HG03095 (cell line): ENCODE data around the gene CD27.
"Not testable (repeated sequence)": the region's sequence is repeated elsewhere in the genome, so short reads cannot be mapped to it uniquely, and the experiment has no call there.

Experiments used
- ATAC-seq: cut with Tn5 transposase; IDR thresholded peaks from one replicate; pipeline ENCODE4 v1.9.1; 2021; ENCODE audit warnings: moderate library complexity; ENCODE audit not compliant: unreplicated experiment

CD27 gene

DNA sequence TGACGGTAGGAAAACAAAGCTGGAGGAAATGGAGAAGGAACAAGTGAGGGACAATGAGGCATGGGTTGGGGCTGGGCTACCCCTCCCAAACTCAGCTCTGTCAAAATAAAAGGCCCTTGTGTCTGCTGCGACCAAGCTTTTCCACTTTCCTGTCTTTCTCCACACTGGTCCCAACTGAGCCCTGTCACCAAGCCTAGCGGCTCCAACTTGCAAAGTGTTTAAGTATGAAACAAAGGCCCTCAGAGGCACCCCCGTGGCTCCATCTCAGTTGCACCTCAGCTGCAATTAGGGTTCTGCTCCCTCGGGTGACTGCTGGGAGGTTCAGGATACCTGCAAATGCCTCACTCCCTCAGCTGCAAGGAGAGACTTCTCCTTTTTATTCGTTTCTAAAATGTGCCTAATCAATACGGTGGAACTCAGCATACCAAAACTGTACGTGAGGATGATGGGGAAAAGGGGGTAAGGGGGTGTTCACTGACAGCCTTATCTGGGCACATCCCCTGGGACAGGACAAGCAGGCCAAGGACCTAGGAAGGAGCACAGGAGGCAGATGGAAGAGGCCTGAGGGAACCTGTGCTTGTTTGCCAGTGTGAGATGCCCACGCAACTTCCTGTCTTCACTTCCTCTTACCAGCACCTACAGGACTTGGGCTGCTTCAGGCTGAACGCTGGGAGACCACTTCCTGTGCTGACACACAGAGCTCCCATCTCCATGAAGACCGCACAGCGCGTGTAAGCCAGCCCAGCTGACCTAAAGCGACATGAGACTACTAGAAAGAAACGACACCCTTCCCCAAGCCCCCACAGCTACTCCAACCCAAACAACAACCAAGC, 16.9 kb downstream of the CD27 start:
- ATAC-seq, result no peak

DNA sequence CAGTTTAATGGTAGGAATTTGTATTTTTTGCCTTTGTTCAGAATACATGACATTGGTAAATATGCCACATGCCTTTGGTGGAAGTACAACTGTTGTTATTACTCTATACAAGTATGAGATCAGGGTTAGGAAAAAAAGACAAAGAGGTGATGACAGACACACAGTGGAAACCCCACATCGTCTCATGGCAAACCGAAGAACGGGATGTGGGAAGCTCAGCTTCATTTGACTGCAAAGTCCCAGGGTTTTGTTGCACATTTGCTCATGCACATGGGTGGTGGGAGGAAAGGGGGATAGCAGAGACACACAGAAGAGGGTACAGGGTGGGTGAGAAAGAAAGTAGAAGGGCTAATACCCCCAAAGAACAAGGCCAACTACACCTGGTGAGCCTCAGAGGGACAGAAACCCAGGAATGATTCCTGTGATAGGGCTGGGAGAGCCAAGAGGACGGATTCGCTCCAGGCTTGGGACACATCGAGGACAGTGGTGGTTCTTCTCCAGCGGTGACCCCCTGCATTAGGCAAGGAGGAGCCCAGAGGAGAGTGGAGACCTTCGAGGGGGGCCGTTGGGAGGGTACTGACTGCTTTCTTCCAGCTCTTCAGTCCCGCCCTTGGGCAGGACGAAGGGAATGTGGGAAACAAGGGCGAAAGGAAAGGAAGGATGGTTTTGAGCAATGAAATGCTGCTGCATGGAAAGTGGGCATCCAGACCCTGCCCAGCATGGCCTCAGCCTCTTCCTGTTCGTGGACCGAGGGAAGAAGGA, 17.7 kb downstream of the CD27 start:
- no peak for ATAC-seq

DNA sequence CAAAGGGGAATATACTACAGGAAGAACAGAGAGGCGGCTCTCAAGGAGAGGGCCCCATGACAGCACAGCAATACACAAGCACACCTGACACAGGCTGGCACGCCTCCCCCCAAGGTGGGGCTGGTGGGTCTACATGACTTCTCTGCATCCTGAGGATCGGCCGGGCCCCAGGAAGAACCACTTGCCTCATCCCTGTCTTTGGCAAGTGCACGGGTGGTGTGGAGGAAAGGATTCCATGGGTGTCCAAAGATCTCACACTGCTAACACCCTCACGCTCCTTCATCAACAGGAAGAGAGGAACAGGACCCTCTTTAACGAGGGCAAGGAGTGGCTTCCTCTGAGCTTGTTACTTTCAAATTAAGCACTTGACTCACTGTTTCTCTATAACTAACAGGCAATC, 18.5 kb downstream of the CD27 start:
- no peak for ATAC-seq

DNA sequence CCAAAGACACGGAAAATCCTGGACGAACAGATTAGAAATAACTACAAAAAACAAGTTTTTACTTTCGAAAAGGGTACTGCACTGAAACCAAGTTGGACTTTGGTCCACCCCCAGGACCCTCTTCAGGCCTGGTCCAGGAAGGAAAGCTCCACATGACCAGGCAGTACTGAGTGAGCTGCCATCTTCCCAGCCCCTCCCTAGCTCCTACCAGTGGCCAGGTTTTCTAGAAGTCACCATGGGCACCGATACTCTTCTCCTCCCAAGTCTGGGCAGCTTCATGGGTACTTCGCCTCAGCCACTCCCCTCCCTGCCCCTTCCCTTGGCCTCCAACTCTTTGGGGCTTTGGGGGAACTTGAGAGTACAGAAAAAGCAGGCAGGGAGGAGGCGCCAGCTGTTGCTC, 19.1 kb downstream of the CD27 start:
- no peak for ATAC-seq

DNA sequence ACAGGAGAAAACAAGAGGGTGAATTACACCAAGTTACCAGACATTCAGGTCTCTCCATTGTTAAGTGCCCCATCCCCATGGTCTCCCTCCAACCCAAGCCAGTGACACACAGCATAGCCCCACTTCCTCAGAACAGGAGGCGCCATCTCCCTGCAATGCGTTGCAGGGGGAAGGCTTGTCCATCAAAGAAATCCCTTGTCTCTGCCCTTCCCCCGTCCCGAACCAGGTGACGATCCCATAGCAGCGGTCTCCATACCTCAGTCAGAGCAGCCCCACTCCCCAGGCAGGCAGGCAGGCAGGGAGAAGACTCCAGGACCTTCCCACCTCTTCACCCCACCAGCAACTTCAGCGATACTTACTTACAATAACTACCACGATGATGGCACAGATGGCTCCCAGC, 19.8 kb downstream of the CD27 start:
- no peak for ATAC-seq

DNA sequence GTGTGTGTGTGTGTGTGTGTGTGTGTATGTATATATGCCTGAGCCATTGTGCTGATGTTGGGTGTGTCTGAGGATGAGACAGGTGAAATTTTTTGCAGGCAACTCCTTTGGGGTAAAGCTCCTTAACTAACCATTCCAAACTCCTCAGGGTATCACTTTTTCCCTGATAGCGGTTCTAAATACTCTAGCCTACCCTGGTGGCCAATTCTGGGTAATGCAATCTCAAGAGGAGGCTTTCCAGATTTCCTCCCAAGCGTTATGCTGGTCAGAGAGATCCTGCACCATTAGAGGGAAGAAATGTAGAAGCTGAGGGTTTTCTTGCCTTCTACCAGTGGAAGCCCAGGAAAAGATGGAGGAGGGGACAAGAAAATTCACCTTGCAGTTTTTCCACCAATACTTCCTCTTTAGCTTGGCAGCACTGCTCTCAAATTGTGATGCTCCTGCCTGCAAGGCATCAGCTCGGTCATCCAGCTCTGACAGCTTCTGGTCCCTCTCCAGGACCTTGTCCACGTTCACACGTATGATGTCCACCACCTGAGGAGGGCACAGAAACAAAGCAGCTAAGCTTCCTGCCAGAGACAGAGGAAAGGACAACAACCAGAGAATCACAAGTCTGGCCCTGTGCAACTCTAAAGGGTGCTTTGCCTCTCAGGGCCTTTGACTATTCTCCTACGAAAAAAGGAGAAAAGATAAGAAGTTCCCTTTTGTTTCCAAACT, 20.9 kb downstream of the CD27 start:
- no peak for ATAC-seq

DNA sequence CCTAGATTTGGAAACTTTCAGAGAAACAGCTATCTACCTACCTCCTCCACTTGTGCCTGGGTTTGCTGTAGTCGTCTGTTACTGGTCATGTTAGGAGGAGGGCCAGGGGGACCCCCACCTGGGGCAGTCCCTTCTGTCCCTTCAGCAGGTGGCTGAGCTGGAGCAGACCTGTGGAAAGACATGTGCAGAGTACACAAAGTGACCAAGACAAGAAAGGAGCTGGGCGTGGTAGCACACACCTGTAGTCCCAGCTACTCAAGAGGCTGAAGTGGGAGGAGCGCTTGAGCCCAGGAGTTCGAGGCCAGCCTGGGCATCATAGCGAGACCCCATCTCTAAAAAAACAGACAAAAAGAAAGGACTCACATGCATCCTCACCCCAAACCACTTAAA, 21.4 kb downstream of the CD27 start:
- no peak for ATAC-seq

DNA sequence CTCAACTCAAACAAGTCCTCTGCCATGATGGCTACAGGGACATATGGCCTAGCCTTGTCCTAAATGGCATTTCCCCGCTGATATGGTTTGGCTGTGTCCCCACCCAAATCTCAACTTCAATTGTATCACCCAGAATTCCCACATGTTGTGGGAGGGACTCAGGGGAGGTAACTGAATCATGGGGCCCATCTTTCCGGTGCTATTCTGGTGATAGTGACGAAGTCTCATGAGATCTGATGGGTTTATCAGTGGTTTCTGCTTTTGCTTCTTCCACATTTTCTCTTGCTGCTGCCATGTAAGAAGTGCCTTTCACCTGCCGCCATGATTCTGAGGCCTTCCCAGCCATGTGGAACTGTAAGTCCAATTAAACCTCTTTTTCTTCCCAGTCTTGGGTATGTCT, 22.0 kb downstream of the CD27 start:
- ATAC-seq, result not testable (repeated sequence)

DNA sequence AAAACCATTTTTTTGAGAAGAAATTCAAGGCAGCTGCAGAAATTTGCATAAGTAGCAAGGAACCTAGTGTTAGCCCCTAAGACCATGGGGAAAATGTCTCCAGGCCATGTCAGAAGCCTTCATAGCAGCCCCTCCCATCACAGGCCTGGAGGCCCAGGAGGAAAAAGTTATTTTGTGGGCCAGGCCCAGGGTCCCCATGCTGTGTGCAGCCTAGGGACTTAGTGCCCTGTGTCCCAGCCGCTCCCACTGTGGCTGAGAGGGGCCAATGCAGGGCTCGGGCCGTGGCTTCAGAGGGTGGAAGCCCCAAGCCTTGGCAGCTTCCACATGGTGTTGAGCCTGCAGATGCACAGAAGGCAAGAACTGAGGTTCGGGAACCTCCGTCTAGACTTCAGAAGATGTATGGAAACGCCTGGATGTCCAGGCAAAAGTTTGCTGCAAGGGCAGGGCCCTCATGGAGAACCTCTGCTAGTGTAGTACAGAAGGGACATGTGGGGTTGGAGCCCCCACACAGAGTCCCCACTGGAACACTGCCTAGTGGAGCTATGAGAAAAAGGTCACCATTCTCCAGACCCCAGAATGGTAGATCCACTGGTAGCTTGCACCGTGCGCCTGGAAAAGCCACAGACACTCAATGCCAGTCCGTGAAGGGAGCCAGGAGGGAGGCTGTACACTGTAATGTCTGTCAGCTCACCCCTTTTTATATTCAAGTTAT, 23.0 kb downstream of the CD27 start:
- not testable (repeated sequence) for ATAC-seq

DNA sequence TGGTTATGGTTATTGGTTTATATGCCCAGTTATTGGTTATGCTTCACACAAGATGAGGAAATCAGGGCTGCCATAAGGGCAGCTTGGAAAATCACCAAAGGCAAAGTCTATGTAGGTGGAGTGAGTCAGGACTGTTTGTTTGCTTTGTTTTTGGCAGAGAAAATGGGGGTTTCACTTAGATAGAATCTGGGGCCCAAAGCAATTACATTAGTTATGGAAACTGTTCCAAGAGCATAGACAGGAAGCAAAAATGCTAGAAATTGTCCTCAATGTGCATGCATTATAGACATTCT, 23.5 kb downstream of the CD27 start:
- no peak for ATAC-seq

DNA sequence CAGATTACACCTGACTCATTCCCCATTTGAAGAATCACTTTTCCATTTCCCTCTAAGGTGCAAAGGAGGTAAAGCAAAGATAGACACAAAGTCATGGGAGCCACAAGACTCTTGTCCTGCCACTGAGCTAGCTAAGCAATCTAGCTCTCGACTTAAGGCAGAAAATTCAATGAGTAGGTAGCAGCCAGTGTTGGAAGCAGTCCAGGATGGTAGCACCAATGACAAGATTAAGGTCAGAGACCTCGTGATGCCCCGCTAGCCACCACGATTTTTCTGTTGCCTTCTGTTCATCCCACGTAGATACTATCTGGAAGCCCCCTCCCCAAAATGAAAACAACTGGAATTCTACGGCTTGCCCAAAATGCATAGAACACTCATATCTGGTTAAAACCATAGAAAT, 24.3 kb downstream of the CD27 start:
- ATAC-seq, result no peak

DNA sequence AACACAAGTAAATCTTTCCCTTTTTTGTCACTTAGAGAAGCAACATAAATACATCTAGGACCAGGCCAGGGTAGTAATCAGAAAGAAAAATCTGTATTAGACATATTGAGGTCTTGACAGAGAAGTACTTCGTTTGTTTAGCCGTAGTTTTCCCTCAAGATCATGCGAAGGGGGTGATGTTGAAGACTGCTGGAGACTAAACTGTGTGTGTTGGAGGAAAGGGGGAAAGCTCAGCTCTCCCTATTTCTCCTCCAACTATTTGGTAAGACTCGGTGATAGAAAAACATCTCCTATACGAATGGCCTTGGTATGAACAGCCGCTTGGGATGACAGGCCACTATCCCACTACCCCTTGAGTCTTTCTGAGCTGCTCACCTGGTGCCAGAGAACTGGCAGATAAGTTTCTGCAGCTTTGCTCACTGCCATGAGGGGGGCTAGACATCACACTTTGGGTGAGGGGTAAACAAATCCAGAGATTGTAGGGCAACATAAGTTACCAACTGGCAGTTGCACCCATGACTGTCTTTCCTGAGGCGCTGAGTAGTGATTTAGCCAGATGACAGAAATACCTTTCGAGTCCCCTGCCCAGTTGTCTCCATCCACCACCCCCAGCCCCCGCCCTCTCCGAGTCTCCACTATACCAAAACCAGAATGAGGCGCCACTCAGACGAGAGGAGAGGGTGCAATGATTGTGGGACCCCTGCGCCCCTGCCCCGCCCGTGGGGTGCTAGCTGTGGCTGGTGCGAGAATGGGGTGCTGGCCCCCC, 25.0 kb downstream of the CD27 start:
- no peak for ATAC-seq

DNA sequence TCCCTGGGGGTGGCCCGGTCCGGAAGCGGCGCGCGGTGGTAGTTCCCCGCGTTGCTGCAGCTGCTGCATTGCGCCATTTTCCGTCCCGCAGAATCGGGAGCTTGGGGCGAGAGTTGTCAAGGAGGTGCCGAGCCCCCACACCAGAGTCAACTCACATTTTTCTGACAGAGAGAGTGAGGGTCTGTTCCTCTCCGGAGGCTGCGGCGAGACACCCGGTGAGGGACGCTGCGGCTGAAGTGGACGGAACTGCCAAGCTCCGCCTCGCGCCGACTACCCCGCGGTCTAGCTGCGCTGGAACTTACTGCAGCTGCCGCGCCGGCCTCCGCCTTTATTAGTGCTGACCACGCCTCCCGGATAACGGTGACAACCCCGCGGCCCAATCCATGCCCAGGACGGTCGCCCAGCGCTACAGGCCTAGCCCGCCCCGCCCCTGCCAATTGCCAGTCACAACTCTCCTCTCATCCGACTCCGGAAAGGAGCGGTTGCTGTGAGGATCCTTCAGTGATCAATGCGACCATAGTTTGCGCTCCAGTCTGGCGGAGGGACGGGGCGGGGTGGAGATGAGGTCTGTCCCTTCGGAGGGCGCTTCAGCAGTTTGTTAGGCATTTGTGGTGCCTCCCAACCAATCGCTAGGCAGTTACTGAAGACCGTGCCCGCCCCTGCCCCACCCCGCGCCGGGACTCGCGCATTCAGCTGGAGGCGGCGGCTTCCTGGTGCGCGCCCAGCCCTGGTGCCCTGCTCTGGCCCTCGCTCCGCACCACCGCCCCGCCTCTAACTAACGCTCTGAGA, 25.8 kb downstream of the CD27 start, which contains the start of gene VAMP1:
Gene VAMP1, minus strand, starts transcription at position 303 of the 789 bp plus-strand sequence. Its CDS starts 146 bp downstream, at position 157.
- peak; percentile 80 for ATAC-seq

DNA sequence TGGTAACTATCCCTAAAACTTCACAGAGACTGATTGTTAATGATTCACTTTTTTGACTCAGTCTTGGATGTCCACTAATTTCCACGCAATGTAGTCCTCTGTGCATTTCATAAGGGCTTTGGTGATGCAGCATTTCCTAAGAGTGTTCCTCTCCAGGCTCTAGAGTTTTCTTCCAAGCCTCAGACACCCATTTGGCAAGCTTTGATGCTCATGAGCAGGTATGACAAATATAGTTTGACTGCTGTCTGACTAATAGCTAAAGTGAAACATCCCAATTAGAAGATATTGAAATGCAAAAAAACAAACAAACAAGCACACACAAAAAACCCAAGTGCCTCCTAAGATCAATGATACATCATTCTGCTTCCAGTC, 27.2 kb downstream of the CD27 start:
- ATAC-seq, result no peak

DNA sequence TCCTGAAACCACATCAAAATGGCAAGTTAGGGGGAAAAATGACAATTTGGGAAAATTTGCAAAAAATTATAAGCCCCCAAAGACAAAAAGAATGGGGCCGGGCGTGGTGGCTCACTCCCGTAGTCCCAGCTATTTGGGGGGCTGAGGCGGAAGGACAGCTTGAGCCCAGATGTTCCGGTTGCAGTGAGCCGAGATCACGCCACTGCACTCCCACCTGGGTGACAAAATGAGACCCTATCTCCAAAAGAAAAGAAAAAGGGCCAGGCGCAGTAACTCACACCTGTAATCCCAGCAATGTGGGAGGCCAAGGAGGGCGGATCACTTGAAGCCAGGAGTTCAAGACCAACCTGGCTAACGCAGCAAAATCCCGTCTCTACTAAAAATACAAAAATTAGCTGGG, 27.7 kb downstream of the CD27 start:
- no peak for ATAC-seq

DNA sequence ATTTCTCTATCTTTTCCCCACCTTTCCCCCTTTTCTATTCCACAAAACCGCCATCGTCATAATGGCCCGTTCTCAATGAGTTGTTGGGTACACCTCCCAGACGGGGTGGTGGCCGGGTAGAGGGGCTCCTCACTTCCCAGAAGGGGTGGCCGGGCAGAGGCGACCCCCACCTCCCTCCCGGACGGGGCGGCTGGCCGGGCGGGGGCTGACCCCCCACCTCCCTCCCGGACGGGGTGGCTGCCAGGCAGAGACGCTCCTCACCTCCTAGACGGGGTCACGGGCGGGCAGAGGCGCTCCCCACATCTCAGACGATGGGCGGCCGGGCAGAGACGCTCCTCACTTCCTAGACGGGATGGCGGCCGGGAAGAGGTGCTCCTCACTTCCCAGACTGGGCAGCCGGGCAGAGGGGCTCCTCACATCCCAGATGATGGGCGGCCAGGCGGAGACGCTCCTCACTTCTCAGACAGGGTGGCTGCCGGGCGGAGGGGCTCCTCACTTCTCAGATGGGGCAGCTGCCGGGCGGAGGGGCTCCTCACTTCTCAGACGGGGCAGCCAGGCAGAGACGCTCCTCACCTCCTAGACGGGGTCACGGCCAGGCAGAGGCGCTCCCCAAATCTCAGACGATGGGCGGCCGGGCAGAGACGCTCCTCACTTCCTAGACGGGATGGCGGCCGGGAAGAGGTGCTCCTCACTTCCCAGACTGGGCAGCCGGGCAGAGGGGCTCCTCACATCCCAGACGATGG, 30.6 kb downstream of the CD27 start:
- ATAC-seq, result not testable (repeated sequence)

DNA sequence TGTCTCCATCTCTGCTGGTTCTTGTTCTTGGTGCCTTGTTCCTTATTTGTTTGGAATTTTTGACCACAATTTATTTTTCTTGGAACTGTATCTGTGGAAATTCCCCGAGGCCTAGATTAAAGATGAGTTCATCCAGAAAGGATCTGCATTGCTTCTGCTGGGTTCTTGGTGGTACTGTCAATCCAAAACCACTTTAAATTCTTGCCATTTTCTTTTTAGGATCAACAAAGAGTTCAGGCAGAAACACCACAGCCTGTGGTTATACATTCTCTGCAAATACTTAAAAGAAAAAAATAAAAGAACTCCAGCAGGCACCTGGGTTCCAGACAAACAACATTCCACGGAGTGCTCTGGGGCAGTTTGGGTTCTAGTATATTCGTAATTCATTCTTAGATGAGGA, 31.7 kb downstream of the CD27 start:
- ATAC-seq, result no peak

DNA sequence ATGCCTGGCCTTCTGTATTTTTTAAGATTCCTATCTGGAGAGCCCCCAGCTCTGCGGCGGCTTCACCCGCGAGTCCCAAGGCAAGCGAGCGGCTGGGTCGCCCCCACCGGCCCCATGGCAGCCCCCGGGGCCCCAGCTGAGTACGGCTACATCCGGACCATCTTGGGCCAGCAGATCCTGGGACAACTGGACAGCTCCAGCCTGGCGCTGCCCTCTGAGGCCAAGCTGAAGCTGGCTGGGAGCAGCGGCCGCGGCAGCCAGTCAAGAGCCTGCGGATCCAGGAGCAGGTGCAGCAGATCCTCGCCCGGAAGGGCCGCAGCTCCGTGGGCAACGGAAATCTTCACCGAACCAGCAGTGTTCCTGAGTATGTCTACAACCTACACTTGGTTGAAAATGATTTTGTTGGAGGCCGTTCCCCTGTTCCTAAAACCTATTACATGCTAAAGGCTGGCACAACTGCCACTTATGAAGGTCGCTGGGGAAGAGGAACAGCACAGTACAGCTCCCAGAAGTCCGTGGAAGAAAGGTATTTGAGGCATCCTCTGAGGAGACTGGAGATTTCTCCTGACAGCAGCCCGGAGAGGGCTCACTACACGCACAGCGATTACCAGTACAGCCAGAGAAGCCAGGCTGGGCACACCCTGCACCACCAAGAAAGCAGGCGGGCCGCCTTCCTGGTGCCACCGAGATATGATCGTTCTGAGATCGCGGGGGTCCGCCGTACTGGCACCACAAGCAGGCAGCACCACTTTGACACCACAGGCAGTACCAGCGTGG, 33.0 kb downstream of the CD27 start:
- not testable (repeated sequence) for ATAC-seq
